ENCODE measurements around the gene PTPN1. TPM values are rescaled to one million over a fixed set of nuclear protein-coding genes. Genes with fewer than 3 reads are reported as not detected.
A peak's percentile ranks its signal among the peaks of the same experiment; 100 is the strongest.

The PTPN1 gene
- total RNA-seq, 1 experiment from 2014 or later = 63.0 TPM

DNA sequence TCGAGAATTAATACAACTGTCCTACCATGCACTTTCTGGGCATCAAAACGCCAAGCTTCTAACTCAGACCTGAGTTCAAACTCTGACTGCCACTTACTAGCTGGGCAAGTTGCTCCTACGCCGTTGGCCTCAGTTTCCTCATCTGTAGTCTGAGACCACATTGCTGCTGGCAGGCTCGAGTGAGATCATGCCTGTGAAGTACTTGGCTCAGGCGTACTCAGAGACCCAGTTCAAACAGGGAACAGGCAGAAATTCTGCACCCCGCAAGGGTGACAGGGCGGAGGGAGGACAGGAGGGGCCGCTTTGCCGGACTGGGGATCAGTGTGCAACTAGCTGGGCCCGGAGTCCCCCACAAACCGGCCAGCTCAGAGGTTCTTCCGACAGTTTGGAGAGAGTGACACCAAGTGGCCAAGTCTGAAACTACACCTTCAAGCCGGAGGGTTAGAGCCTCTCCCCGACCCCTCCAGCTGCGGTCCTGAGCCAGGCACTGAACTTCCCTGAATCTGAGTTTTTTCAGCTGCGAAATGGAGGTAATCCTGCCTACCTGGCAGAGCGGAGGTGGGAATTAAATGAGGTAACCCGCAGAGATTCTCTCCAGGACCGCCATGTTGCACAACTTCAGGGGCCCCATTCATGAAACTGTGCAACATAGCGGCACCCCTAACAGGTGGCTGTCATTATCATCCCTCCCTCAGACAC, 46.0 kb upstream of the PTPN1 start:
- Mint-ChIP-seq H3K27ac (ENCODE audit: low read depth, unreplicated experiment) (no peak overlapping the region), H3K4me3 (ENCODE audit: unreplicated experiment) (no peak overlapping the region), H3K36me3 (ENCODE audit: insufficient read depth, unreplicated experiment) (peaks cover 4% of the 10 kb centered on the region), H3K4me1 (ENCODE audit: insufficient read depth, unreplicated experiment) (peaks cover 20% of the 10 kb centered on the region), H3K27me3 (ENCODE audit: insufficient read depth, unreplicated experiment) (no peaks in the 10 kb centered on the region), H3K9me3 (ENCODE audit: unreplicated experiment) (peaks cover 12% of the 10 kb centered on the region)
- POLR2A ChIA-PET = interaction anchor here (0.6 to 5.2 kb wide), 16 partner anchors 9 to 364 kb away, joined by 3 to 64 read pairs (median 4); partner anchors contain the start of genes CEBPB and PTPN1
- BruUV-seq (replicated peaks) = no TSS peak
- TF ChIP-seq, protein P1, sequence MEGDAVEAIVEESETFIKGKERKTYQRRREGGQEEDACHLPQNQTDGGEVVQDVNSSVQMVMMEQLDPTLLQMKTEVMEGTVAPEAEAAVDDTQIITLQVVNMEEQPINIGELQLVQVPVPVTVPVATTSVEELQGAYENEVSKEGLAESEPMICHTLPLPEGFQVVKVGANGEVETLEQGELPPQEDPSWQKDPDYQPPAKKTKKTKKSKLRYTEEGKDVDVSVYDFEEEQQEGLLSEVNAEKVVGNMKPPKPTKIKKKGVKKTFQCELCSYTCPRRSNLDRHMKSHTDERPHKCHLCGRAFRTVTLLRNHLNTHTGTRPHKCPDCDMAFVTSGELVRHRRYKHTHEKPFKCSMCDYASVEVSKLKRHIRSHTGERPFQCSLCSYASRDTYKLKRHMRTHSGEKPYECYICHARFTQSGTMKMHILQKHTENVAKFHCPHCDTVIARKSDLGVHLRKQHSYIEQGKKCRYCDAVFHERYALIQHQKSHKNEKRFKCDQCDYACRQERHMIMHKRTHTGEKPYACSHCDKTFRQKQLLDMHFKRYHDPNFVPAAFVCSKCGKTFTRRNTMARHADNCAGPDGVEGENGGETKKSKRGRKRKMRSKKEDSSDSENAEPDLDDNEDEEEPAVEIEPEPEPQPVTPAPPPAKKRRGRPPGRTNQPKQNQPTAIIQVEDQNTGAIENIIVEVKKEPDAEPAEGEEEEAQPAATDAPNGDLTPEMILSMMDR (IDR thresholded peaks at IDR 0.05; ENCODE audit: unreplicated experiment) = peak; percentile 77
- DNase-seq (ENCODE audit: unreplicated experiment) = peak; percentile 60
- intact Hi-C loops (cut with micrococcal nuclease) = loop anchor here (1.0 to 10.0 kb wide), 5 partner anchors 62 to 278 kb away; partner anchors contain the start of gene CEBPB
- CTCF ChIA-PET = interaction anchor here (0.6 to 10.7 kb wide), 69 partner anchors 9 to 534 kb away, joined by 3 to 295 read pairs (median 4); partner anchors contain the start of genes BCAS4, CEBPB and PEDS1

DNA sequence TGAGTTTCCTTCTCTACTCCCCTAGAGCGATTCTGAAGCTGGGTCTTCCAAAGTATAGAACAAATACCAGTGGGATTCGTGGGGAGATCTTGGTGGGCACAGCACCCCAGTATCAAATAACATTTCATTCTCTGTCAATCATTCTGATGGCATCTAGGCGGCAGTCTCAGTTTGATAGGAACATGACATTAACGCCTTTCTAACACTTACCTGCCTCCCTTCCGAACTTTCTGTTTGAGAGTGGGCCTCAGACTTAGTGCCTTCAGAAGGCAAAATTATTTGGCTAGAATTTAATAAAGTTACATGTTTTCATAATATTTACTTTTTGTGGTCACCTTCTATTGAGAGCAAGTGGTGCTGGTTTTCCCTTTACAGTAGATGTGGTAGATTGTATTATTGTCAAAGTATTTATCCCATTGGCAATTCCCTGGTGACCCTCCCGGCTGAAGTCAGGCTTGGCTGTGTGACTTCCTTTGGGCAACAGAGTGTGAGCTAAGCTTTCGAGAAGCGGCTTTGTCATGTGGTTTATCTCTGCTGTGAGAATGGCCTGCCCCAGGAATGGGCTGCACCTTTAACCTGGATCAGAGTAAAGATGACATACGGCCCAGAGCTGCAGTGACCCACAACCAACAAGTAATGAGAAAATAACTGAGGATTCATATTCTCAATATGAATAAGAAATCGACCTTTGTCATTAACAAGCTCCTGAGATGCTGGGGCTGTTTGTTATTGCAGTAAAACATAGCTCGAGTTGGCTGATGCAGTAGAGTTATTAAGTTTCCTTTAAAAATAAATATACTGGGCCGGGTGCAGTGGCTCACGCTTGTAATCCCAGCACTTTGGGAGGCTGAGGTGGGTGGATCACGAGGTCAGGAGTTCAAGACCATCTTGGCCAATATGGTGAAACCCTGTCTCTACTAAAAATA, 45.2 kb upstream of the PTPN1 start:
- no peak for DNase-seq (ENCODE audit: unreplicated experiment)
- CTCF ChIA-PET = interaction anchor here (0.6 to 10.7 kb wide), 55 partner anchors 10 to 534 kb away, joined by 3 to 295 read pairs (median 4); partner anchors contain the start of genes BCAS4, CEBPB and PEDS1
- H3K36me3 Mint-ChIP-seq (ENCODE audit: insufficient read depth, unreplicated experiment) = peaks cover 4% of the 10 kb centered on the region
- H3K27me3 Mint-ChIP-seq (ENCODE audit: insufficient read depth, unreplicated experiment) = no peaks in the 10 kb centered on the region
- intact Hi-C loops (cut with micrococcal nuclease) = loop anchor here (1.0 to 10.0 kb wide), 5 partner anchors 63 to 279 kb away; partner anchors contain the start of gene CEBPB
- peaks cover 15% of the 10 kb centered on the region for H3K4me1 Mint-ChIP-seq (ENCODE audit: insufficient read depth, unreplicated experiment)
- H3K9me3 Mint-ChIP-seq (ENCODE audit: unreplicated experiment) = peaks cover 7% of the 10 kb centered on the region
- BruUV-seq (replicated peaks) = no TSS peak
- H3K4me3 Mint-ChIP-seq (ENCODE audit: unreplicated experiment) = no peak overlapping the region
- POLR2A ChIA-PET = interaction anchor here (0.6 to 5.2 kb wide), 14 partner anchors 8 to 279 kb away, joined by 3 to 64 read pairs (median 4); partner anchors contain the start of genes CEBPB and PTPN1
- H3K27ac Mint-ChIP-seq (ENCODE audit: low read depth, unreplicated experiment) = no peak overlapping the region
- TF ChIP-seq, protein P1 (IDR thresholded peaks at IDR 0.05; ENCODE audit: unreplicated experiment) = no peak

DNA sequence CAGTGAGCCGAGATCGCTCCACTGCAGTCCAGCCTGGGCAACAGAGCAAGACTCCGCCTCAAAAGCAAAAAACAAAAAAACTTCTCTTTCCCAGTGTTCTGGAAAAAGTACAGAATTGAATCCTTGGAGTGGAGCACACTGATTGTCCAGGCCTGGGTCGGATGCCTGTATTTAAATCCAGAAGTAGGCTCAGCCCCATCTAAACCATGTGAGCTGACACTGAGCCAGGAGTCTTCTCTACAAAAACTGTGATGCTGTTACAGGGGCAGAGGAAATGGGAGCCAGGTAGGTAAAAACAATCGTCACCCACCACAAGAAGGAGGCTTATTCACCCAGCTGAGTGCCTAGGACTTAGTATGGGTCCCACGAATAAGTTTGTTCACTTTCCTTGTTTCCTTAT, 43.0 kb upstream of the PTPN1 start:
- H3K36me3 Mint-ChIP-seq (ENCODE audit: insufficient read depth, unreplicated experiment) = peaks cover 4% of the 10 kb centered on the region
- TF ChIP-seq, protein P1 (IDR thresholded peaks at IDR 0.05; ENCODE audit: unreplicated experiment) = no peak
- POLR2A ChIA-PET = interaction anchor here (0.8 to 2.2 kb wide), 3 partner anchors 28 to 160 kb away, joined by 3 to 7 read pairs (median 3); partner anchors contain the start of gene PTPN1
- no peak for DNase-seq (ENCODE audit: unreplicated experiment)
- H3K4me3 Mint-ChIP-seq (ENCODE audit: unreplicated experiment) = no peak overlapping the region
- H3K27ac Mint-ChIP-seq (ENCODE audit: low read depth, unreplicated experiment) = no peak overlapping the region
- intact Hi-C loops (cut with micrococcal nuclease) = loop anchor here (10.0 kb wide), 1 partner anchor 162 kb away; no protein-coding TSS in a partner anchor
- no peaks in the 10 kb centered on the region for H3K27me3 Mint-ChIP-seq (ENCODE audit: insufficient read depth, unreplicated experiment)
- peaks cover 5% of the 10 kb centered on the region for H3K4me1 Mint-ChIP-seq (ENCODE audit: insufficient read depth, unreplicated experiment)
- CTCF ChIA-PET = interaction anchor here (0.6 to 10.7 kb wide), 10 partner anchors 14 to 347 kb away, joined by 3 to 295 read pairs (median 4); partner anchors contain the start of gene CEBPB
- no TSS peak for BruUV-seq (replicated peaks)
- peaks cover 7% of the 10 kb centered on the region for H3K9me3 Mint-ChIP-seq (ENCODE audit: unreplicated experiment)

Data from MCF 10A (cell line).